ENCODE data around the gene CHPF.

The CHPF gene

GRCh38 chr2:219538956-219539788 is 4.4 kb downstream of the CHPF start:
- DNase-seq (ENCODE audit: low read depth, low spot score): no peak
- H3K4me3 ChIP-seq (ENCODE audit: low read length): no peak overlapping the region

- H3K4me3 ChIP-seq (ENCODE audit: low read length): no peak overlapping the region
Observed at GRCh38 chr2:219538504-219538951, 5.1 kb downstream of the CHPF start.

GRCh38 chr2:219537657-219538488 is 5.7 kb downstream of the CHPF start:
- DNase-seq (ENCODE audit: low read depth, low spot score): no peak

More at GRCh38 chr2:219538504-219538951, 5.1 kb downstream of the CHPF start:
- no peak for DNase-seq (ENCODE audit: low read depth, low spot score)

GRCh38 chr2:219536967-219537366 is 6.6 kb downstream of the CHPF start:
- no peak overlapping the region for H3K4me3 ChIP-seq (ENCODE audit: low read length)
- DNase-seq (ENCODE audit: low read depth, low spot score): no peak

More at GRCh38 chr2:219537657-219538488, 5.7 kb downstream of the CHPF start:
- H3K4me3 ChIP-seq (ENCODE audit: low read length): no peak overlapping the region

- H3K4me3 ChIP-seq (ENCODE audit: low read length): no peak overlapping the region
- no peak for DNase-seq (ENCODE audit: low read depth, low spot score)
Observed at GRCh38 chr2:219536425-219536824, 7.2 kb downstream of the CHPF start.

- DNase-seq (ENCODE audit: low read depth, low spot score): no peak
- no peak overlapping the region for H3K4me3 ChIP-seq (ENCODE audit: low read length)
Observed at GRCh38 chr2:219533930-219534661, 9.5 kb downstream of the CHPF start.

GRCh38 chr2:219532378-219532649 is 11.3 kb downstream of the CHPF start:
- H3K4me3 ChIP-seq (ENCODE audit: low read length): no peak overlapping the region
- DNase-seq (ENCODE audit: low read depth, low spot score): no peak

GRCh38 chr2:219531639-219532377 is 11.8 kb downstream of the CHPF start:
- no peak for DNase-seq (ENCODE audit: low read depth, low spot score)
- H3K4me3 ChIP-seq (ENCODE audit: low read length): no peak overlapping the region

GRCh38 chr2:219530048-219530963 is 13.3 kb downstream of the CHPF start:
- H3K4me3 ChIP-seq (ENCODE audit: low read length): no peak overlapping the region
- DNase-seq (ENCODE audit: low read depth, low spot score): peak; percentile 71

GRCh38 chr2:219527472-219527871 is 16.1 kb downstream of the CHPF start:
- H3K4me3 ChIP-seq (ENCODE audit: low read length): no peak overlapping the region
- no peak for DNase-seq (ENCODE audit: low read depth, low spot score)

GRCh38 chr2:219527076-219527394 is 16.6 kb downstream of the CHPF start:
- no peak for DNase-seq (ENCODE audit: low read depth, low spot score)
- H3K4me3 ChIP-seq (ENCODE audit: low read length): no peak overlapping the region

- DNase-seq (ENCODE audit: low read depth, low spot score): no peak
- H3K4me3 ChIP-seq (ENCODE audit: low read length): no peak overlapping the region
Observed at GRCh38 chr2:219526320-219527075, 17.1 kb downstream of the CHPF start.

- no peak for DNase-seq (ENCODE audit: low read depth, low spot score)
- H3K4me3 ChIP-seq (ENCODE audit: low read length): no peak overlapping the region
Observed at GRCh38 chr2:219525533-219526232, 17.9 kb downstream of the CHPF start.

GRCh38 chr2:219524817-219525216 is 18.8 kb downstream of the CHPF start:
- no peak for DNase-seq (ENCODE audit: low read depth, low spot score)
- H3K4me3 ChIP-seq (ENCODE audit: low read length): no peak overlapping the region

GRCh38 chr2:219523031-219523671 is 20.5 kb downstream of the CHPF start:
- no peak for DNase-seq (ENCODE audit: low read depth, low spot score)
- no peak overlapping the region for H3K4me3 ChIP-seq (ENCODE audit: low read length)
